ENCODE data around the gene DPH7.

- TF ChIP-seq POLR2A (IDR thresholded peaks at IDR 0.05) (no peak), EP300 (IDR thresholded peaks at IDR 0.05) (no peak)
These were observed 34.5 kb upstream of the DPH7 start for GRCh38 chr9:137613259-137613658.

Data from sigmoid colon (tissue), 4 donors.